ENCODE results near the gene FLOT1. TPM values are rescaled to one million over a fixed set of nuclear protein-coding genes. Genes with fewer than 3 reads are reported as not detected.

FLOT1 gene
- total RNA-seq, 2 experiments from 2014 or later, result 66.7 to 108 TPM

- intact Hi-C loops (cut with micrococcal nuclease; ENCODE audit: unreplicated experiment), result no loop called here
- peak; percentile 31 for DNase-seq (ENCODE audit: low spot score)
- TF ChIP-seq CTCF (conservative IDR thresholded peaks at IDR 0.05; ENCODE audit: low read length) (0 out of 2 replicates have a peak, but pooled peaks have one; percentile 9), EZH2phosphoT487 (IDR thresholded peaks at IDR 0.05; ENCODE audit: borderline replicate concordance, low read depth, low read length) (no peak)
- CTCF ChIA-PET (ENCODE audit: unreplicated experiment), result interaction anchor here (0.6 kb wide), 1 partner anchor 102 kb away, joined by 3 read pairs; no protein-coding TSS in a partner anchor
- no peak overlapping the region for H2AFZ ChIP-seq (ENCODE audit: low read length)
- H3K4me1 ChIP-seq (ENCODE audit: insufficient read depth, low read length, poor library complexity, severe bottlenecking), result peaks cover 57% of the 10 kb centered on the region
- no peak overlapping the region for H3K4me2 ChIP-seq (ENCODE audit: low read length)
- POLR2A ChIA-PET, result interaction anchor here (0.5 to 1.2 kb wide), 4 partner anchors 47 to 193 kb away, joined by 3 to 7 read pairs (median 3); partner anchors contain the start of gene MRPS18B
- no peaks in the 10 kb centered on the region for H3K9me3 ChIP-seq (ENCODE audit: low read length)
- H3K4me3 ChIP-seq (ENCODE audit: low read depth, low read length, poor library complexity, severe bottlenecking), result no peak overlapping the region
- BruUV-seq (replicated peaks), result no TSS peak
- H3K27ac ChIP-seq (ENCODE audit: low read depth, low read length, poor library complexity, severe bottlenecking), result peak overlapping the region; percentile 24
- no peaks in the 10 kb centered on the region for H3K9me2 ChIP-seq (ENCODE audit: insufficient read depth, low read length)
- peaks cover 72% of the 10 kb centered on the region for H3K36me3 ChIP-seq (ENCODE audit: insufficient read depth, low read length)
- H3K79me2 ChIP-seq (ENCODE audit: insufficient read depth, low read depth, low read length), result peaks cover 30% of the 10 kb centered on the region
- peaks cover 28% of the 10 kb centered on the region for H4K20me1 ChIP-seq (ENCODE audit: insufficient read depth, low read length)
Measured at GRCh38 chr6:30727920-30728553, 14.4 kb downstream of the FLOT1 start.

- TF ChIP-seq EZH2phosphoT487 (IDR thresholded peaks at IDR 0.05; ENCODE audit: borderline replicate concordance, low read depth, low read length) (no peak), CTCF (conservative IDR thresholded peaks at IDR 0.05; ENCODE audit: low read length) (no peak)
- BruUV-seq (replicated peaks), result no TSS peak
Measured at GRCh38 chr6:30726506-30727413, 15.7 kb downstream of the FLOT1 start.

More at GRCh38 chr6:30726506-30727413, 15.7 kb downstream of the FLOT1 start:
- Histone ChIP-seq H3K36me3 (ENCODE audit: insufficient read depth, low read length) (peaks cover 79% of the 10 kb centered on the region), H3K9me2 (ENCODE audit: insufficient read depth, low read length) (no peaks in the 10 kb centered on the region), H3K4me1 (ENCODE audit: insufficient read depth, low read length, poor library complexity, severe bottlenecking) (peaks cover 62% of the 10 kb centered on the region), H3K4me3 (ENCODE audit: low read depth, low read length, poor library complexity, severe bottlenecking) (no peak overlapping the region), H3K27ac (ENCODE audit: low read depth, low read length, poor library complexity, severe bottlenecking) (peak overlapping the region; percentile 13), H3K79me2 (ENCODE audit: insufficient read depth, low read depth, low read length) (peaks cover 42% of the 10 kb centered on the region), H4K20me1 (ENCODE audit: insufficient read depth, low read length) (peaks cover 35% of the 10 kb centered on the region), H3K4me2 (ENCODE audit: low read length) (no peak overlapping the region), H2AFZ (ENCODE audit: low read length) (no peak overlapping the region), H3K9me3 (ENCODE audit: low read length) (no peaks in the 10 kb centered on the region)
- DNase-seq (ENCODE audit: low spot score), result no peak
- intact Hi-C loops (cut with micrococcal nuclease; ENCODE audit: unreplicated experiment), result no loop called here
- ChIA-PET POLR2A (interaction anchor here (0.7 to 1.7 kb wide), 5 partner anchors 11 to 109 kb away, joined by 3 to 6 read pairs (median 3); partner anchors contain the start of gene MRPS18B), CTCF (ENCODE audit: unreplicated experiment) (interaction anchor here (0.6 kb wide), 1 partner anchor 74 kb away, joined by 5 read pairs; no protein-coding TSS in a partner anchor)
